Panc1 (cell line): ENCODE measurements around the gene SLAIN2. TPM values are rescaled to one million over a fixed set of nuclear protein-coding genes. Genes with fewer than 3 reads are reported as not detected.

Experiments
- ATAC-seq: fragments of 200-7000 bp; cut with Tn5 transposase; 2 replicates; pipeline ENCODE4 v1.9.1; 2020; ENCODE audit warnings: mild to moderate bottlenecking, moderate library complexity
- BruUV-seq: library from RNA; stranded (reverse); fragments of 400-500 nt; replicated peaks from 2 replicates; lab custom pipeline; 2021; lab: Mats Ljungman, UMichigan
- CTCF ChIA-PET: fragments of 300-600 bp; sonication (Branson Sonifier 250); formaldehyde crosslinking; loops from one replicate; lab custom pipeline; 2022; ENCODE audit warnings: antibody characterized with exemption; lab: Charles Lee
- POLR2A ChIA-PET: fragments of 300-600 bp; sonication (Branson Sonifier 250); formaldehyde crosslinking; loops from one replicate; lab custom pipeline; 2022; ENCODE audit warnings: antibody characterized with exemption; lab: Charles Lee
- DNase-seq: peaks from one replicate; pipeline ENCODE4 v3.0.0-alpha.2; 2010; ENCODE audit warnings: low read depth, low spot score
- H3K27ac ChIP-seq: 2 replicates; pipeline ENCODE4 v1.5.1; 2011; ENCODE audit warnings: mild to moderate bottlenecking, low read length, inconsistent platforms
- H3K27me3 ChIP-seq: fragments of 200-500 bp; sonication (Bioruptor generic); 2 replicates; pipeline ENCODE4 v1.6.0; 2014; ENCODE audit warnings: low read length, inconsistent platforms; ENCODE audit not compliant: control insufficient read depth, insufficient read depth
- H3K36me3 ChIP-seq: fragments of 200-500 bp; sonication (Bioruptor generic); 2 replicates; pipeline ENCODE4 v1.5.1; 2014; ENCODE audit warnings: inconsistent platforms, mild to moderate bottlenecking, low read length, moderate library complexity; ENCODE audit not compliant: control insufficient read depth, insufficient read depth
- H3K4me1 ChIP-seq: 2 replicates; pipeline ENCODE4 v1.5.1; 2011; ENCODE audit warnings: inconsistent platforms, mild to moderate bottlenecking, low read length, moderate library complexity; ENCODE audit not compliant: control insufficient read depth, insufficient read depth
- H3K4me3 ChIP-seq, 2 experiments: 2 replicates each; pipeline ENCODE4 v1.5.1; 2011 to 2012; ENCODE audit warnings: low read depth in 2 of 2, low read length in 2 of 2, mild to moderate bottlenecking in 2 of 2, inconsistent platforms in 1 of 2, moderate library complexity in 1 of 2
- H3K9me3 ChIP-seq: fragments of 200-500 bp; sonication (Bioruptor generic); 2 replicates; pipeline ENCODE4 v1.5.1; 2014; ENCODE audit warnings: low read depth, mild to moderate bottlenecking, inconsistent platforms, low read length, moderate library complexity; ENCODE audit not compliant: control insufficient read depth, insufficient read depth
- POLR2AphosphoS5 ChIP-seq: IDR thresholded peaks from 2 replicates; pipeline ENCODE4 v1.6.1; 2012; ENCODE audit warnings: mild to moderate bottlenecking, low read depth, low read length, moderate library complexity
- SIN3A ChIP-seq: IDR thresholded peaks from 2 replicates; pipeline ENCODE4 v1.6.1; 2012; ENCODE audit warnings: low read depth, mild to moderate bottlenecking, low read length, moderate library complexity, borderline replicate concordance; ENCODE audit not compliant: insufficient read depth
- TCF7L2 ChIP-seq: IDR thresholded peaks from 2 replicates; pipeline ENCODE4 v1.6.1; 2011; ENCODE audit warnings: mild to moderate bottlenecking, low read depth, low read length, inconsistent platforms
- in situ Hi-C: cut with HindIII; loops from 2 replicates; pipeline ENCODE4 v1.10.0; 2016; ENCODE audit warnings: low sequenced_read_pairs, low pct_unique_long_range_greater_than_20kb
- intact Hi-C: fragments of 100-400 bp; cut with micrococcal nuclease; formaldehyde crosslinking; loops from one replicate; pipeline ENCODE4 v1.10.0; 2022; ENCODE audit not compliant: unreplicated experiment
- total RNA-seq: library from RNA; stranded (reverse); gene quantifications from one replicate; pipeline ENCODE4 v1.2.1, GENCODE V29; 2021; ENCODE audit not compliant: unreplicated experiment
- TF ChIP-seq, protein P1 (sequence below): fragments of 450-650 bp; IDR thresholded peaks from 2 replicates; pipeline ENCODE4 v1.5.1; 2017; ENCODE audit warnings: mild to moderate bottlenecking
- TF ChIP-seq, protein P2 (sequence below), 2 experiments: IDR thresholded peaks; 2 replicates each; pipeline ENCODE4 v1.6.1; 2011 to 2012; ENCODE audit warnings: low read depth in 2 of 2, control low read depth in 1 of 2, low read length in 1 of 2, mild to moderate bottlenecking in 1 of 2, moderate library complexity in 1 of 2; ENCODE audit not compliant: insufficient read depth in 1 of 2

SLAIN2 gene
- total RNA-seq, 1 experiment from 2014 or later: 53.2 TPM

DNA sequence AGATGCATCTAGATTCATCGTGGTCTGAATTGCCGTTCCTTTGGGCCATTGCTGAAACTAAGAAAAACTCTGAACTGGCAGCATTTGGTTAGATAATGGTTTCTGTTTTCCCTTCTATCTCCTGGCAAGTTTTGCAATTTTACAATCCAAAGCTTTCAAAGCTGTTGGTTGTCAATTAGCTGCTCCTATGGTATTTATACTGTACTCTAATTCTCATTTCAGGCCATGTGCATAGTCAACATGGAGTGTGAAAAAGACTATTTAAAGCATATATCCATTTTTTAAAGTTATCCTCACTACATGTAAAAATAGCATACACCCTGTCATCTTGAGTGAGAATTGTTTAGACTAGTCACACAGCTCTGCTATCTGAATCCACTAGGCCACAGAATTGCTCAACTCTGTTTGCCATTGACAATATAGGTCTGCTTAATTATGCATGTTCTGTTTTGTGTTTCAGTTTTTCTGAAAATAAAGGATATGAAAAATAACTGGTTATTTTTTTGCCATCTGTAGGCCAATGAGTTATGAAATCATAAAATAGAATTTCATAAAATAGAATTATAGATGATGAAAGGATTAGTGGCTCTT lies 44.0 kb upstream of the SLAIN2 start:
- no peaks in the 10 kb centered on the region for H3K36me3 ChIP-seq
- ChIA-PET CTCF (no interaction called here), POLR2A (no interaction called here)
- H3K4me1 ChIP-seq: no peaks in the 10 kb centered on the region
- H3K27ac ChIP-seq: no peak overlapping the region
- intact Hi-C loops: no loop called here
- no TSS peak for BruUV-seq
- DNase-seq (no peak), ATAC-seq (no peak)
- peaks cover 2% of the 10 kb centered on the region; the same call in 1 of the 2 replicates for H3K27me3 ChIP-seq
- H3K4me3 ChIP-seq: no peak overlapping the region
- in situ Hi-C loops: no loop called here
- no peaks in the 10 kb centered on the region for H3K9me3 ChIP-seq
- TF ChIP-seq, protein P1, sequence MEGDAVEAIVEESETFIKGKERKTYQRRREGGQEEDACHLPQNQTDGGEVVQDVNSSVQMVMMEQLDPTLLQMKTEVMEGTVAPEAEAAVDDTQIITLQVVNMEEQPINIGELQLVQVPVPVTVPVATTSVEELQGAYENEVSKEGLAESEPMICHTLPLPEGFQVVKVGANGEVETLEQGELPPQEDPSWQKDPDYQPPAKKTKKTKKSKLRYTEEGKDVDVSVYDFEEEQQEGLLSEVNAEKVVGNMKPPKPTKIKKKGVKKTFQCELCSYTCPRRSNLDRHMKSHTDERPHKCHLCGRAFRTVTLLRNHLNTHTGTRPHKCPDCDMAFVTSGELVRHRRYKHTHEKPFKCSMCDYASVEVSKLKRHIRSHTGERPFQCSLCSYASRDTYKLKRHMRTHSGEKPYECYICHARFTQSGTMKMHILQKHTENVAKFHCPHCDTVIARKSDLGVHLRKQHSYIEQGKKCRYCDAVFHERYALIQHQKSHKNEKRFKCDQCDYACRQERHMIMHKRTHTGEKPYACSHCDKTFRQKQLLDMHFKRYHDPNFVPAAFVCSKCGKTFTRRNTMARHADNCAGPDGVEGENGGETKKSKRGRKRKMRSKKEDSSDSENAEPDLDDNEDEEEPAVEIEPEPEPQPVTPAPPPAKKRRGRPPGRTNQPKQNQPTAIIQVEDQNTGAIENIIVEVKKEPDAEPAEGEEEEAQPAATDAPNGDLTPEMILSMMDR: no peak
- TF ChIP-seq, protein P2, sequence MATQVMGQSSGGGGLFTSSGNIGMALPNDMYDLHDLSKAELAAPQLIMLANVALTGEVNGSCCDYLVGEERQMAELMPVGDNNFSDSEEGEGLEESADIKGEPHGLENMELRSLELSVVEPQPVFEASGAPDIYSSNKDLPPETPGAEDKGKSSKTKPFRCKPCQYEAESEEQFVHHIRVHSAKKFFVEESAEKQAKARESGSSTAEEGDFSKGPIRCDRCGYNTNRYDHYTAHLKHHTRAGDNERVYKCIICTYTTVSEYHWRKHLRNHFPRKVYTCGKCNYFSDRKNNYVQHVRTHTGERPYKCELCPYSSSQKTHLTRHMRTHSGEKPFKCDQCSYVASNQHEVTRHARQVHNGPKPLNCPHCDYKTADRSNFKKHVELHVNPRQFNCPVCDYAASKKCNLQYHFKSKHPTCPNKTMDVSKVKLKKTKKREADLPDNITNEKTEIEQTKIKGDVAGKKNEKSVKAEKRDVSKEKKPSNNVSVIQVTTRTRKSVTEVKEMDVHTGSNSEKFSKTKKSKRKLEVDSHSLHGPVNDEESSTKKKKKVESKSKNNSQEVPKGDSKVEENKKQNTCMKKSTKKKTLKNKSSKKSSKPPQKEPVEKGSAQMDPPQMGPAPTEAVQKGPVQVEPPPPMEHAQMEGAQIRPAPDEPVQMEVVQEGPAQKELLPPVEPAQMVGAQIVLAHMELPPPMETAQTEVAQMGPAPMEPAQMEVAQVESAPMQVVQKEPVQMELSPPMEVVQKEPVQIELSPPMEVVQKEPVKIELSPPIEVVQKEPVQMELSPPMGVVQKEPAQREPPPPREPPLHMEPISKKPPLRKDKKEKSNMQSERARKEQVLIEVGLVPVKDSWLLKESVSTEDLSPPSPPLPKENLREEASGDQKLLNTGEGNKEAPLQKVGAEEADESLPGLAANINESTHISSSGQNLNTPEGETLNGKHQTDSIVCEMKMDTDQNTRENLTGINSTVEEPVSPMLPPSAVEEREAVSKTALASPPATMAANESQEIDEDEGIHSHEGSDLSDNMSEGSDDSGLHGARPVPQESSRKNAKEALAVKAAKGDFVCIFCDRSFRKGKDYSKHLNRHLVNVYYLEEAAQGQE (IDR thresholded peaks at IDR 0.05; ENCODE audit: insufficient read depth in 1 of 2, low read depth in 2 of 2, low read length in 1 of 2): no peak

DNA sequence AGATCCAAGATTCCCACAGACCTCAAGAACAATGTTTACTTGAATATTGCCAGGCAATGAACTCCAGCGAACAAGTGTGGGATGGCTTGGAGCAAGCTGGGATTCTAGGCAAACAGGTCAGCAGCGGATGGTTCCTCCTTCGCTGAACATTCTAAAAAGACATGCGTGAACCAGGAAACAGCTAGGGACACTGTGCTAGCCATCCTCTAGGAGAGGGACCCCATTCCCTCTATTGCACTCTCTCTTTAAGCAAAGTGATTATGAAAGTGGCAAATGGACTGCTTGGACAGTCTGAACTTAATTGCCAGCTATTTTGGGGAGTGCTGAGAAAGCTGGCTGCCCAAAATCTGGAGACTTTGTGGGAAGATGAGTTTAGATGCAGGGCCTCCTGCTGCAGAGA lies 41.8 kb upstream of the SLAIN2 start:
- Histone ChIP-seq H3K4me3 (no peak overlapping the region), H3K27me3 (peaks cover 2% of the 10 kb centered on the region; the same call in 1 of the 2 replicates), H3K9me3 (no peaks in the 10 kb centered on the region), H3K36me3 (no peaks in the 10 kb centered on the region), H3K4me1 (no peaks in the 10 kb centered on the region), H3K27ac (no peak overlapping the region)
- ATAC-seq: no peak
- POLR2A ChIA-PET: no interaction called here
- BruUV-seq: no TSS peak
- intact Hi-C loops: no loop called here
- TF ChIP-seq SIN3A: no peak
- TF ChIP-seq, protein P2 (IDR thresholded peaks at IDR 0.05; ENCODE audit: insufficient read depth in 1 of 2, low read depth in 2 of 2, low read length in 1 of 2): no peak
- no peak for TF ChIP-seq POLR2AphosphoS5
- no peak for TF ChIP-seq TCF7L2
- TF ChIP-seq, protein P1: no peak
- CTCF ChIA-PET: no interaction called here
- in situ Hi-C loops: no loop called here
- DNase-seq: no peak
